Measurements from ENCODE around the gene CHRM4.

The CHRM4 gene

DNA sequence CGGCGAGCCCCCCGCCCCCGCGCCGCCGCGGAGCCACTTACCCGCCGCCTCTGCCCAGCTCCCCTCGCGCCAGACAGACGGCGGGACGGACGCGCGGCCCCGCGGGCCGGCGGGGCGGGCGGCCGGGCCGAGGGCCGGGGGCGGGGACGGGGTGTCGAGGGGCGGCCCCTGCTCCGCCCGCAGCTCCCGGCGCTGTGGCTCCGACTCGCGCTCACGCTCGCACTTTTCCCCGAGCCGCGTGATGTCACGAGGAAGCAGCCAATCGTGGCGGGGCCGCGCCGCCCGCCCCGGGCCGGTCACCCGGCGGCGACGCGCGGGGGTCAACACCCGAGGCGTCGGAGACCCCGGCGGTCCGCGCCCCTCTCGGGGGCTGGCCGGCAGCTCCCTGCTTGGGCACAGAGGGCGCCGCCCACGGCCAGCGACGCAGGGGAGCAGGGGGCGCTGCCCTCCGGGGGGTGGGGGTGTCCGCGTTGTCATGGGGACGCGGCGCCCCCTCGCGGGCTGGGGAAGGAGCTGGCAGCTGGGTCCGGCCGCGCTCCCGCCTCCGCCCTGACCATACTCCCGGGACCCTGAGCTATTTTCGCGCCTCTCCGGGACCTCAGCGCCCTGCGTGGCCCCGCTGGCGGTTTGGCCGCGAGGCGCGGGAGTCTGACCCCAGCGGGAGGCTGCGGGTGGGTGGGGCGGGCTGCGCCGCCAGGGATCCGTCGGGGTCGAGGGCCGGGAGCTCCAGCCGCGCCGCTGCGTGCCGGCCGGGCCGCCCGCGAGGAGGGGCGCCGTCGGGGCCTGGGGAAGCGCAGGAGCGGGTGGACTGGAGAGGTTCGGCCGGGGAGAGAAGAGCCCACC lies at the start of gene CHRM4:
TSS of gene CHRM4 (minus strand) at position 199 of the 843 bp plus-strand sequence. CDS start 5,219 bp downstream, outside the sequence.
- no peak for DNase-seq

DNA sequence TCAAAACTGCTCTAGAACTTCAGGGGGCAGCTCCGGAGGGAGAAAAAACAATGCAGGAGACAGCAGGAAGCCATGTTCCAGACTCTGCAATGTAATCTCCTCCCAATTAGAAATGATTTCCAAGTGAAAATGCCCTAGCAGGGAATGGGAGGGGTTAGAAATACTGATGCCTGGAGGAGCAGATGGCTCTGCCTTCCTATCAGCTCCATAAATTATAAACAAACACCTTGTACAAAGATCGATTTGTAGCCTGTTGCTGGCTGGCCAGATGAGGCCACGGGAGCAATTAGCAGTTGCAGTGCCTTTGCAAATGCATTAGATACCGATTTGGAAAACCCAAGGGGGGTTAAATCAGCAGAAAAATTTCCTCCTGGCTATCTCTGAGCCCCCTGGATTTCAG lies 46.6 kb upstream of the CHRM4 start:
- DNase-seq: no peak

DNA sequence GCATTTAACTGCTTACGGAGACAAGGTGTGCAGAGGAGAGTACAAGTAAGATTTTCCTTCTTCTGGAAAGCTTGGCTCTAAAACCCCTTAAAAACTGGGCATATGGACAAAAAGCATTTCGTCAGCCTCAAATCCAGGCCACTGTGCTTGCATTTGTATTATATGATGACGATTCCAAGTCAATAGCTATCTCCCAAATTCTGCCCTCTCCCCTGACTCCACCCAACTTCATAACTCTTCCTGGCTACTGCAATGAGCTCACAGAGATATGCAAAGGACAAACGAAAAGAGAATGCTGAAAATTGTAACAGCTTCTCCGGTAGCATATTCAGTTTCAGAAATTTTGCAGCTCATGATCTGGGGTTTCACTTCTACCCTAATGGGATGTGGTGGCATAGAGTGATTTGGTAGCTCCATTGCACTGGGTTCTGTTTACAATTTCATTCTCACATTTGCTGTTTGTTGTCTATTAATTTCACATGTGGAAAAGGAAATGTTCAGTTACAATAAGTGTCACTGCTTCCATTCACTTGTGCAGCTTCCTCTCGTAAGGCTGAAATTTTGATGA lies 45.6 kb upstream of the CHRM4 start:
- no peak for DNase-seq

DNA sequence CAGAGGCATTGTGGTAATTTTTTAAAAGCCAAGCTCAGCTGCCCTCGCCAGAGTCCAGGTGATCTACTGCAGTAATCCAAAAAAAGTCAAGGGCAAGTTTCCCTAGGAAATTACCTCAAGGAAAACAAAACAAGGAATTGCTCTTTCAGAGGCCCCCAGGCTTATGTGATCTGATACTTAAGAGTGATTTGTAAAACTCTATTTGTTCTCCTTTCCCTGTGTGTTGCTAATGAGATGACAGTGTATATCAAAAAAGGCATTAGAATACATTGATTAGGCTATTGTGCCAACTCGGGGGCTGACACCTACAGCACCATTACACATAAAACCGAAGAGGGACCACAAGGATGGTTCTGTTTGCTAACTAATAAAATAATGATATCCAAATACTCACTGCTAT lies 44.5 kb upstream of the CHRM4 start:
- no peak for DNase-seq

DNA sequence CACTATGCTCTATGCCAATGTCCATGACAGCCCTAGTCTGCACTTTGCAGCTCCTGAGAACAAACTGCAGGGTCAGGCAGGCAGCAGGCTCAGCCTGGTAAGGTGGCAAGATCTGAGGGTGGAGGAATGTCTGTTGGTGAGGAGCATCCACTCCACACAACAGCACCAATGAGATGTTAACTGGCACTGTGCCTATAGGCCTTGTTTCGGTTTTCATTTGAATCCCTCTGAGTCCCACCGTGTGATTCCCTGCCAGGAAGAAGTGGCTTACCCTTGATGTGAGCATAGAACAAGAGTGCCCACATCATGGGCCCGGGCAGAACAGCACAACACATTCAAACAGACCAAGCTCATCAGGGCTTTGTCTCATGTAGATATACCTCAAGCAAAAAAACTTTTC lies 44.1 kb upstream of the CHRM4 start:
- DNase-seq: no peak

DNA sequence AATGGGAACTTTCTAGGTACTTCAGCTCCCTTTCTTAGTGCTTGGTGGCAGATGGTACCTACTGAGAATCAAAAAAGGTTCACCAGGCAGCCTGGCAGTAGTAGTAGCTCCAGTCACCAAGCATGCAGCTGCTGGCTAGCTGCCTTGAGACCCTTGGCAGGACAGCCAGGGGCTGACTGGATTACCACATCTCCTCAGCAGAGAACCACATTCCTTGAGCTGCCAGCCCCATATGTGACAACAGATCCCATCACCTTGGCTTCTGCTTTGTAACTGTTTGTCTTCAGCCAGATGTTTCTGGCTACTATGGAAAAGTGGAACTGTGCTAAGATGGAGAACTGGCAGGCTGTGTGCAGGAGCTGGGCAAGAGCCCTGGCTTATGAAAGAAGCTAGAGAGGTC lies 39.6 kb upstream of the CHRM4 start:
- DNase-seq: no peak

DNA sequence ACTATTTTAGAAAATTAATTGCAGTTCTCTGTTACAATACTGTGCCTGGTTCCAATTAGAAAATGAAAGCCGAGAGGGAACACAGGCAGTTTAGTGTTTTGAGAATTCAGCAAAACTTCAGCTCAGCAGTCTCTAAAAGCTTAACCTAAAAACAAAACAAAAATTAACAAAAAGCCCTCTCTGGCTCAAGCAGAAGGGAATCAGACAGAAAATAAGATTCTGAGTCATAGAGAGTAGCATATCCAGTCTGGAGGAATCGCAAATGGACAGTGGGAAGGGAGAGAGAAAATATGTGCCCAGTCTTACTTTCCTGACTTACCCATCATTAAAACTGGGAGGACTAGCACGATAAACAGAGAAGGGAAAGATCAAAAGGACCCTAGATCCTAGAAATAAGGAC lies 38.1 kb upstream of the CHRM4 start:
- no peak for DNase-seq

DNA sequence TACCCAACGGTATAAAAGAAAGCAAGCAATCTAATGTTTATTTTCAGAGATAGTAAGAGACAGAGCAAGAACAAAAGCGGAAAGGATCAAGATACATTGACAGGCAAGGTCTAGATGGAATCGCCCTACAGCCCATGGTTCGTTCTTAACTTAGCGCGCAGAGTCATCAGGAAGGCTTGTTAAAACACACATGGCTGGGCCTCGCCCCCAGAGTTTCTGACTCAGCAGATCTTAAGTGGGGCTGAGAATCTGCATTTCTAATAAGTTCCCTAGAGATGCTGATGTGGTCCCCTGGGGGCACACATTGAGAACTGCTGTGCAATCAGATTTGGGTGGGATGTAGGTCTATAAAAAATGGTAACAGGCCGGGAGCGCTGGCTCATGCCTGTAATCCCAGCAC lies 35.8 kb upstream of the CHRM4 start:
- no peak for DNase-seq

DNA sequence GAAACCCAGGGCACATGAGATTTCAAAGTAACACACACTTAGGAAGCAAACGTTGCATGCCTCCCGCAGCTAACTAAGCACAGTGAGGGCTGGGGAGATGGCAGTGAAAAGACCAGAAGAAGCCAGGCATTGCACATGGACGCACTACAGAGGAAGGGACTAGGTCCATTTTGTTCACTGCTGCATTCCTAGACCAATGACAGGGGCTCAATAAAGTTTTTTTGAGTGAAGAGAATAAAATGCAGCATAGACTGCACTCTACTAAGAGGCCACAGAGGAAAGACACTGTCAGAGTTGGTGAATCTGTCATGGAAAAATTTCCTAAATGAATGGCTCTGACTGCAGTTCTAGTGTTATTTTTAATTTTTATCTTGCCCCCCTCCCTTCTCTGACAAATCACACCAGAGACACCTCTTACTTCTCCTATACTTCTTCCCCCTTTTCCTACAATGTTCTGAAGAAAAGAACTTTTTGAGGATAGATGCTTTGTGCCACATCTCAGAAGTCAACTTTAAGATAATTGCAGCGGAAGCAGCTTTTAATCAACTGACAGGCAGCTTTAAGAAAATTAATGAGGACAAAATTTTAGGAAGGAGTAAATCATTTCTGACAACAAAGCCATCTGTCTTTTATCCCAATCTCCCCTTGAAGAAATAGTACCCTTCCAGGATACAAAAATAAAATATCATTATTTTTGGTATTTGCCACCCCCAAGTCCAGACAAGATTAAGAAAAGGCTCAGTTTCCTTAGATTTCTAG lies 34.8 kb upstream of the CHRM4 start:
- DNase-seq: no peak

DNA sequence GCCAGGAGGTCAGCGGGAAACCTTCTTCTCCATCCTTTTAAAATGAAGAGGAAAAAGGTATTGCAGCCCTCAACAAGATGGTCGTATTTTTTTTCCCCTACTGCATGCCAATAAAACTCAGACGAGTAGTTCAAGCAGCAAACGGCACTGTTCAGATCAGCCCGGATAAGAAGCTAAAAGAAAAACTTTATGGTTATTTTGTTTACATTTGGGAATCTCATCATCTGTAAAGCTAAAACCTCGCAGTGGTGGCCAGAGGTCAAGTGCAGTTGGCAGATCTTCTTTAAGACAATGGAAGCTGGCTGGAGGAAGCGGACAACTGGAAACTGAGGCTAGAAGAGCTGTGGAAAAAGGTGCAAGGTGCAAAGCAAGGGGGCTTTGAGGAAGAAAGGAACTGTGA lies 31.0 kb upstream of the CHRM4 start:
- no peak for DNase-seq

DNA sequence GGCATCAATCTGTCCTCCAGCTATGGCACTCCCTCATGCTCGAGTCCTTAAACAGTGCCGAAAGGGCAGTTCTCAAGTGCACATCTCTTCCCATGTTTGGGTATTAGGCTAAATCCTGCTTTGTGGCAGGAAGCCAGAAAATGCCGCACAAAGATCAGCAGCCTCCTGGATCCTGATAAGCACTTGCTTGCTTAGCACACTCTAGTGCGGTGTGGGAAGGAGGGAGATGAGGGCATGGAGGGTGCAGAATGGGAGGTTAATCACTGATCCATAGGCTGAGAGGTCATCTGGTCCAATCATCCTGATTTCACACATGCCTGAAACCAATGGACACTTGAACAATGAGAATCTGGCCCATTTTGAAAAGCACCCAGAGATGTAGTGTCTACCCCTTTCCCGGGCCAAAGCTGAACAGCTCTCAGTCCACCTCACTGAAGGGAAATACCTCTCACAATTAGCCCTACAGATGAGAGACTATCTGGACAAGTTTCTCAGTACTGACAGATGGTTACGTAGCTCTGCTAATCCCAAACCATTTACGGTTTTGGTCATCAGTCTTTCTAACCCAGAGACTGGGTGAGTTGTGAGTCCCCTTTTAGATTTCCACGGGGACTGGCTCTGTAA lies 29.8 kb upstream of the CHRM4 start:
- DNase-seq: no peak

DNA sequence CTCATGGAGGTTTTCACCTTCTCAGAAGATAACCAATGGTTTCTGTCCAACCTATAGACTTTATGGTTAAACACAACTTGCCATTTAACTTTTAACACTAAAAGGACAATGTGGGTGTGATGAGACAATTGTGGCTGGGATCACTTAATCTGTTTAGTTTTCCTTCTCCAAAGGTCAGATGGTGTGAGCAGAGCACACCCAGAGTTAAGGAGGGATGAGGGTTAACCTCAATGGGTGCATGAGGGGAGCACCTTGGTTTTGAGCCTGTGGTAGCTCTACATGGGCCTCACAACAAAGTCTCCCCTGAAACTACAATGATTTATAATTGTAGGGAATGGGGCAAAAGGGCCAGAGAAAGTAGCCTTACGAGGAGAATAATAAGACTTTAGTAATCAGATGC lies 28.9 kb upstream of the CHRM4 start:
- DNase-seq: no peak

DNA sequence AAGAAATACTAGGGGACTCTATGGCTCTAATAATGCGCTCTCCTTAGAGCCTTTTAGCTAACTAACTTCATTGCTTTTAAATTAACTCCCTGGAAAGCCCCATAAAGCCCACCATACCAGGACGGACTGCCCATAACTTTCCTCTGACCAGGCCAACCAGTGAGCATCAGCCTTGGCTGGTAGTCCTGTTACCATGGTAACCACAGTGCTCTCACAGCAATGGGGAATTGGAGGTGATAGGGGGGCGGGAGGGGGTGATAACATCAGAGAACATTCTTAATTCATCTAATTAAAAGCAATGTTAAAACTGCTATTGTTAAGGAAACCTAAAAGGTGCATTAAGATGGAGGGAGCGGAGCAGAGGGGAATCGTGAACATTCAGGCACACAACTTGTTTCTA lies 27.2 kb upstream of the CHRM4 start:
- DNase-seq: no peak

DNA sequence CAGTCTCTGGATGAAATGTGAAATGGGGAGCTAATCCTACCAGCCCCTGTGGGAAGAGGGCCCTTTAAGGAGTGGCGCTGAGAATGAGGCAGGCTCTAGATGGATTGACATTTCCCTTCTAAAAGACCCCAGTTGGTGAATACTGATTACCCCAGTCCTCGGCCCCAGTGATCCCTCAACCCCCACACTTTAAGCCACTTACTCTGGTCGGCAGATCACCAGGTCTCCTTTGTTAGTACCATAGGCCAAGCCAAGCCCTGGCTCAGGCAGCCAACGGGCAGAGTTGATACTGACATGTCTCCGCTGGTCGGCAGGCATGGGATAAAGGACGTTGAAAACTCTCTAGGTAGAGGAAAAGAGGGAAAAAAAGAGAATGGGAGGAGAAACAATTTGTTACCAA lies 26.1 kb upstream of the CHRM4 start:
- no peak for DNase-seq

DNA sequence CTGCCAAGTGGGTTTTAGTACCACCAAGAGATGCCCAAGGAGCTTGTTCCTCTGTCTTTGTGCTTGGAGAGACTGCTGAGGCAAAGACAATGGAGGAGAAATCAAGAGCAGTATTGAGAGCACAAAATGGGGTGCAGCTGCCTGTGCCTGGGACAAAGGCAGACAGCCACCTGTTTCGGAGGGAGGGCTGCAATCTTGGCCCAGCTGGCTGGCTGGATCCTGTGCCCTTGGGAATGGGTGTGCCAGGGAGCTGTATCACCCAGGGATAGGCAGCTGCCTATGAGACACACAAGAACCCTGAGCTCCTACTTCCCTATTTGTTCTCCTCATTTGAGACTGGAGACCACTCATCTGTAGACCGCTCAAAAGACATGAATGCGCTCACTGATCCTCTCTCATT lies 23.3 kb upstream of the CHRM4 start:
- DNase-seq: no peak

DNA sequence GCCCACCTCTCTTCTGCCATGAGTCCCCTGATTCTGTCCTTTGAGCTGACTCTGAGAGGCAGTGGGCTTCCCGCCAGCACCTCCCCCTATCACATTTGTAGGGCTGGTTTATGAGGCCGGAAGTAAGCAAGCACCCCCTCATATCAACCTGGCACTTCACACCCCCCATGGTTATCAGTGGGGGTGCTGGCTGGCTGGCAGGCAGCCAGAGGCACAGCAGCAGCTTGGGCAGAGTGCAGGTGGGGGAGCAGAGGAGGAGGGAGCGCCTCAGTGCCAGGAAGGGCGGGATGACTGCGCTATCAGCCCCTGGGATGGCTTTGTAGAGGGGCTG lies 22.9 kb upstream of the CHRM4 start:
- DNase-seq: no peak

DNA sequence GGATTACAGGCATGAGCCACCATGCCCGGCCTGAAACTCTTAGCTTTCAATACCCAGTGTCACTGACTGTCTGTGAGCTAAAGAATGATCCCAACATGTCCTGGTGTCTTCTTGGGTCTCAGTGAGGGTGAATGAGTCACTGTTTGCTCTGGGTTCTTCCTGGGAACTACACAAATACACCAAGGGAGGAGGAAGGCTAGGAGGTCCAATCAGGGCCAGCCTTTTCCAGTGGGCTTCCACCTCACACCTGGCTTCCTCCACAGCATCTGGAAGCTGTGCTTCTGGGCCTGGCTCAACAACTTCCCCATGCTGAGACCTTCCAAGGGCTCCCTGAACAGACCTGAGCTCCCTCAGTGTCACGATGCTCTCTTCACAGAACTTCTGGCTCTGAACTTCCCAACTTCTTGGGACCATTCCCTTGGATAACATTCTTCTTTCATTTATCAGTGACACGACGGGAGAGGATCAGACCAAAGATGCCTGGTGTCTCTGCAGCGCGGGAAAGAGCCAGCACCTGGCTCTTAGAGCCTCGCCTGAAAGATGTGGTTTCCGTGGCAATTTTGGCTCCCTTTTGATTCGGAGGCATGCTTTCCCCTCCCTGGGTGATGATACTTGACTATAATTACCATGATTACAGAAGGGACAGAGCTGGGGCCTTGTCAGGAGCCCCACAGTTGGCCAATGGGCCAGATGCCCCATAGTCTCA lies 22.3 kb upstream of the CHRM4 start:
- DNase-seq: no peak

DNA sequence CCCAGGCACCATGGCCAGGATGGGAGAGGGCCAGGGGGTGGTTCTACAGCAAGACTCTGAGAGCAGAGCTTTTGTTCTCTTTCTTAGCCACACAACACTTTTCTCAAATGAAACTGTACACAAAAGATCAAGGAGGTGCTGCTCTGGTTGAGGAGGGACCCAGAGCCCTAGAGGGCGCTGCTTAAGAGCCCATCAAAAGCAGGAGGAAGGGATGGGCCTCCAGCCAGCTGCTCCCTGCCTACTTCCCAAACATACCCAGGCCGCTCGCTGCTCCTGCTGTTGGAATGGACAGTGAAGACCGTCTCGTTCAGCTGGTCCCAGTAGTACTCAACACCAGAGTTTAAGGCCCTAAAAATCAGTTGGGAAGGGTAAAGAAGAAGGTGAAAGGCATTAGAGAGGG lies 18.4 kb upstream of the CHRM4 start:
- no peak for DNase-seq

DNA sequence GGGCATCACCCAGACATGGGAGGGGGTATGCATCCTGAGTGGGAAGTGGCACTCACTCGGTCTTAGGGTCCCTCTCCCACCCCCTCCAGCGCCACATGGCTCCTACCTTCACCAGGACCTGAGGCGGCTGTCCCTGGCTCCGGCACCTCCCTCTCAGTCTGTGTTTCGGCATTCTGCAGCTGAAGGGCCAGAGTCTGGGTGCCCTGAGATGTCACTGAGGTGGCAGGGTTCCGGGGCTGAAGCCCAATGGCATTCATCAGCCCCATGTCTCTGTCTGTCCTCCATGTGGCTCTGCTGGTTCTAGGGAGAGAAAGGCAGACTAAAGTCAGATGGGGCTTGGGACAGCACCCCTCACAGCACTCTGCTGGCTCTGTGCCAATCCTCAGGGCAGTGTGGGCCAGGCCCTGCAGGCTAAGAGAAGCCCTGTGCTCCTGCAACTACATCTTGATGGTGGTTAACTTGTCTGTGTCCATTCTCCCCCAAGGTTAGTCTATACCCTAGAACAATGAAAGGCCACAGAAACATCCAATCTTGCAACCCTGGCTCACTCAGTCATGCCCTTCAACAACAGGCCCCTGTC lies 16.9 kb upstream of the CHRM4 start:
- no peak for DNase-seq

DNA sequence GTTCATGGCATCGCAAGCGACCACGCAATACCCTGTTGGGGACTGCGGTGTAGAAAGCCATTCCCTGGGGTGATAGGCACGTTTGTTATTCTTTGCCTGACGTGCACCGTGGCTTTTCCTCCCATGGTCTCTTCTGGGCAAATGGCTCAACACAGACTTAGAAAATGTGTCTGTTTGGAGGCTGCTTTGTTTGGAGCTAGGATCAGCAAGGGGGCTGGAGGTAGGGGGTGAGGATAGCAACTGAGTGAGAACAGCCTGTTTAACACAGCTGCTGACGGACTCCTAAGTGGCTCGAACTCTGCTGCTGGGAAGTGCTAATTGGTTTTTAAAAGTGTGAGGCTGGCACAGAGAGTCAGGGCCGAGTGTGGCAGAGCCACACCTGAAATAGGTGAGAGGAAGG lies 16.1 kb upstream of the CHRM4 start:
- DNase-seq: no peak

DNA sequence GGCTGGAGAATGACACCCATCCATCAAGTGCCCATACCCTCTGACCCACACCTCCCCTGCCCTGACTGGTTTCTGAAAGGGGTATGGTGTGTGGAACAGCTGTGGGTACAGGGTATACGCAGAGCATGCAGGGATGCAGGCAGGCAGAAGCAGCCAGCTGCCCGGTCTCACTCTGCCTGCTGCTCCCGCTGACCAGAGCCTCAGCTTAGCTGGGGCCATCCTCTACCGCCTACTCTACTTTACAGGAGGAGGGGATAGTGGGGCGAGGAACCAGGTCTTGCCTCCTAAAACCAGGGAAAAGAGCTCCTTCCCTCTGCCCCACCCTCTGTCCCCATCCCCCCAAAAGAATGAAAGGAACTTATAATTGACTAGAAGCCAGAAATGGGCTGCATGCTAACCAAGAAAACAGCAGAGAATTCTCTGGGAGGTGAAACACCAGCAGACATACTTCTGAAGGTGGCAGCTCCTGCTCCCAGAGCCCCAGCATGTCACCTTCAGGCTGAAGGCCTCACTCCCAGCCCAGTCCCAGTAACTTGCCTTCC lies 13.0 kb upstream of the CHRM4 start:
- no peak for DNase-seq

Data from activated CD4-positive, CD25-positive, alpha-beta regulatory T cell treated with anti-CD3 and anti-CD28 coated beads, Interleukin-2, amount 50 U/mL, for 72 hours (primary cell).